Right atrium auricular region (tissue), 2 donors: ENCODE results near the gene OR10A2. TPM values are rescaled to one million over a fixed set of nuclear protein-coding genes. Genes with fewer than 3 reads are reported as not detected.
"Not testable (repeated sequence)": the region's sequence is repeated elsewhere in the genome, so short reads cannot be mapped to it uniquely, and the experiment has no call there.

Source experiments
- DNase-seq: peaks from one replicate; pipeline ENCODE4 v3.0.0-alpha.2; 2019; ENCODE audit warnings: low spot score
- H3K27ac ChIP-seq, 2 donors: fragments of 200-600 bp; sonication (generic); 1 replicate in 1 of 2; 2 replicates in 1 of 2; pipeline ENCODE4 v1.5.1; 2016 to 2019
- H3K27me3 ChIP-seq, 2 donors: fragments of 200-600 bp; sonication (generic); one replicate each; pipeline versions ENCODE4 v1.5.1 to v1.6.0; 2017 to 2019
- H3K36me3 ChIP-seq: fragments of 200-600 bp; sonication (generic); one replicate; pipeline ENCODE4 v1.5.1; 2016
- H3K4me1 ChIP-seq, 2 donors: fragments of 200-600 bp; sonication (generic); one replicate each; pipeline versions ENCODE4 v1.5.1 to v1.6.0; 2017 to 2019
- H3K4me3 ChIP-seq, 2 donors: fragments of 200-600 bp; sonication (generic); 1 replicate in 1 of 2; 2 replicates in 1 of 2; pipeline ENCODE4 v1.5.1; 2017 to 2019; ENCODE audit warnings: mild to moderate bottlenecking in 1 of 2, moderate library complexity in 1 of 2
- H3K9me3 ChIP-seq, 2 donors: fragments of 200-600 bp; sonication (generic); one replicate each; pipeline ENCODE4 v1.5.1; 2019
- total RNA-seq, 2 donors: library from RNA; depleted of rRNA; stranded (reverse); fragments of >200 nt; gene quantifications; one replicate each; pipeline ENCODE4 v1.1.0, GENCODE V29; 2016
- TF ChIP-seq, protein P1 (sequence below), 2 donors: fragments of 200-600 bp; sonication (generic); IDR thresholded peaks; one replicate each; pipeline ENCODE4 v1.5.1; 2019; ENCODE audit warnings: antibody characterized with exemption in 2 of 2

OR10A2 gene
- total RNA-seq, 2 donors from 2014 or later, result not detected

DNA sequence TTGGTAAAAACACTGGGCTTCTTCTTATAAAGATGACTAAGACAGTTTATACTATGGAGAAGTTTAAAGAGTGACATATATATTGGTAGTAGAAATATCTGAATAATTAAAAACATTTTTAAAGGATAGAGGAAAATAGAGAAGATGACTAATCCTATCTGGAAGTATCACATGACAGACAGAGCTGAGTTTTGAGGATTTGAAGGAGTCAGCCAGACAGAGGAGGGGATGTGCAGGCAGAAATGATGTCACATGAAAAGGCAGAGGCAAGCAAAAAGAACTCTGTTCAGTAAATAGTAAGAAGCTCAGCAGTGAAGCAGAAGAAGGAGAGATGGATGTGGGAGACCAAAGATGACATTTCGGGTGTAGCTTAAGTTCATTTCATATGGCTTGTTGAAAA lies 1.6 kb downstream of the OR10A2 start:
- TF ChIP-seq, protein P1, sequence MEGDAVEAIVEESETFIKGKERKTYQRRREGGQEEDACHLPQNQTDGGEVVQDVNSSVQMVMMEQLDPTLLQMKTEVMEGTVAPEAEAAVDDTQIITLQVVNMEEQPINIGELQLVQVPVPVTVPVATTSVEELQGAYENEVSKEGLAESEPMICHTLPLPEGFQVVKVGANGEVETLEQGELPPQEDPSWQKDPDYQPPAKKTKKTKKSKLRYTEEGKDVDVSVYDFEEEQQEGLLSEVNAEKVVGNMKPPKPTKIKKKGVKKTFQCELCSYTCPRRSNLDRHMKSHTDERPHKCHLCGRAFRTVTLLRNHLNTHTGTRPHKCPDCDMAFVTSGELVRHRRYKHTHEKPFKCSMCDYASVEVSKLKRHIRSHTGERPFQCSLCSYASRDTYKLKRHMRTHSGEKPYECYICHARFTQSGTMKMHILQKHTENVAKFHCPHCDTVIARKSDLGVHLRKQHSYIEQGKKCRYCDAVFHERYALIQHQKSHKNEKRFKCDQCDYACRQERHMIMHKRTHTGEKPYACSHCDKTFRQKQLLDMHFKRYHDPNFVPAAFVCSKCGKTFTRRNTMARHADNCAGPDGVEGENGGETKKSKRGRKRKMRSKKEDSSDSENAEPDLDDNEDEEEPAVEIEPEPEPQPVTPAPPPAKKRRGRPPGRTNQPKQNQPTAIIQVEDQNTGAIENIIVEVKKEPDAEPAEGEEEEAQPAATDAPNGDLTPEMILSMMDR (IDR thresholded peaks at IDR 0.05), result no peak
- Histone ChIP-seq H3K27me3 (no peaks in the 10 kb centered on the region), H3K4me1 (no peaks in the 10 kb centered on the region), H3K9me3 (no peaks in the 10 kb centered on the region), H3K4me3 (no peak overlapping the region), H3K27ac (no peak overlapping the region), H3K36me3 (no peaks in the 10 kb centered on the region)
- DNase-seq, result no peak

DNA sequence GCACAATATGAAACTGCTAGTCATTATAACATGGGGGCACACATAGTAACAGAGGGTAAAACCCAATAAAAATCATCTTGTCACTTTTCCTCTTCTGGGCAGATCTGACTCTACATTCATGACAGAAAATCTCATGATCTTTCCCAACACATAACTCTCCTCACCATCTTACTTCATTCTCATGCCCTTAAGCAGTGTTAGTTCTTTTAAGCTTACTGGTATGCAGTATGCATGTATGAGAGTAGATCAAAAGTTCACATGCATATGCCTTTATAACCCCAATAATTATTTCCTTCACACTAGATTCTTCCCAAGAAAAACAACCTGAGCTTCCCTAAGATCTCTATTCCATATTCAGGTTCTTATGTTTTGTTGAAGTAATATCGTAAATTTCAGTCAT lies 8.4 kb downstream of the OR10A2 start:
- H3K4me1 ChIP-seq, result no peaks in the 10 kb centered on the region
- H3K36me3 ChIP-seq, result no peaks in the 10 kb centered on the region
- no peak overlapping the region for H3K4me3 ChIP-seq
- TF ChIP-seq, protein P1 (IDR thresholded peaks at IDR 0.05), result no peak
- no peak for DNase-seq
- H3K27ac ChIP-seq, result no peak overlapping the region
- H3K9me3 ChIP-seq, result no peaks in the 10 kb centered on the region
- no peaks in the 10 kb centered on the region for H3K27me3 ChIP-seq

DNA sequence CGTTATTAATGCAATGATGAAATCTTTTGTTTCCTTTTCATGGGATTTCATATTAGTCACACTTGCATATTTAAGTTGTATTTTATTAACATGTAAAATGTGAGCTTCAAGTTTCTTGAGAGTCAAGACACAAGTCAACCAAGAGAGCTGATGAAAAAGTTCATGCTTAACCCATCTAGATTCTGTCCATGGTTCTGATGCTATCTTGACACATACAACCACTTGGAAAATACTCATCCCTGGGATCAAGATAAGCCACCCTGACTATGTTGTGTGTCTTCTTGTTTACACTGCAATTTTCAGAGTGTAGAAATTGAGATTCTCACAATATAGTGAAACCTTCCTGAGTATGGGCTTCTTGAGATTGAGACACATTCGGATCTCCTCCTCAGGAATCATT lies 12.9 kb downstream of the OR10A2 start:
- Histone ChIP-seq H3K27ac (no peak overlapping the region), H3K9me3 (no peaks in the 10 kb centered on the region), H3K4me3 (no peak overlapping the region), H3K27me3 (no peaks in the 10 kb centered on the region), H3K36me3 (no peaks in the 10 kb centered on the region), H3K4me1 (no peaks in the 10 kb centered on the region)
- DNase-seq, result no peak
- TF ChIP-seq, protein P1 (IDR thresholded peaks at IDR 0.05), result no peak

DNA sequence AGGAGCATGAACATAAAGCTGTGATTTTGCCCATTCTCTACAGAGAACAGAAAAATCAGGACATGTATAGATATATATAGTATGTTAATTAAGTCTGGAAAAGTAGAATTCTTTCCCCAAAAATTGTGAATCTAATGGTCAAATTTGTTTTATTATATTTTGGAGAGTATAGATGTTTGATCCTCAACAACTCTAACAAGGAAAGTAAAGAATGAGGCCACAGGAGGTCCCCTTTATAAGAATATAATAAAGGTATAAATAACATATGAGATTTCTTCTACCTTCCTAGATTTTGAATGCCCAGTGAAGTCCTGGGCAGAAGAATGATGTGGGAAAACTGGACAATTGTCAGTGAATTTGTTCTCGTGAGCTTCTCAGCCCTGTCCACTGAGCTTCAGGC lies 13.5 kb downstream of the OR10A2 start, which contains the start of gene OR10A4:
Gene OR10A4 (plus strand): TSS at position 301 of the 400 bp plus-strand sequence. CDS start 23 bp downstream, at position 324.
- DNase-seq, result no peak
- TF ChIP-seq, protein P1 (IDR thresholded peaks at IDR 0.05), result no peak
- H3K4me1 ChIP-seq, result no peaks in the 10 kb centered on the region
- H3K27ac ChIP-seq, result no peak within 1 kb of the TSS
- no peaks in the 10 kb centered on the region for H3K9me3 ChIP-seq
- H3K27me3 ChIP-seq, result no peaks in the 10 kb centered on the region
- H3K4me3 ChIP-seq, result no peak within 1 kb of the TSS
- H3K36me3 ChIP-seq, result no peaks in the 10 kb centered on the region

DNA sequence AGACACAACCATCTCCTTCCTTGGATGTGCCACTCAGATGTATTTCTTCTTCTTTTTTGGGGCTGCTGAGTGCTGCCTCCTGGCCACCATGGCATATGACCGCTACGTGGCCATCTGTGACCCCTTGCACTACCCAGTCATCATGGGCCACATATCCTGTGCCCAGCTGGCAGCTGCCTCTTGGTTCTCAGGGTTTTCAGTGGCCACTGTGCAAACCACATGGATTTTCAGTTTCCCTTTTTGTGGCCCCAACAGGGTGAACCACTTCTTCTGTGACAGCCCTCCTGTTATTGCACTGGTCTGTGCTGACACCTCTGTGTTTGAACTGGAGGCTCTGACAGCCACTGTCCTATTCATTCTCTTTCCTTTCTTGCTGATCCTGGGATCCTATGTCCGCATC lies 14.1 kb downstream of the OR10A2 start:
- Histone ChIP-seq H3K27ac (no peak overlapping the region), H3K9me3 (no peaks in the 10 kb centered on the region), H3K36me3 (no peaks in the 10 kb centered on the region), H3K27me3 (no peaks in the 10 kb centered on the region), H3K4me3 (no peak overlapping the region), H3K4me1 (no peaks in the 10 kb centered on the region)
- no peak for DNase-seq
- TF ChIP-seq, protein P1 (IDR thresholded peaks at IDR 0.05), result no peak

DNA sequence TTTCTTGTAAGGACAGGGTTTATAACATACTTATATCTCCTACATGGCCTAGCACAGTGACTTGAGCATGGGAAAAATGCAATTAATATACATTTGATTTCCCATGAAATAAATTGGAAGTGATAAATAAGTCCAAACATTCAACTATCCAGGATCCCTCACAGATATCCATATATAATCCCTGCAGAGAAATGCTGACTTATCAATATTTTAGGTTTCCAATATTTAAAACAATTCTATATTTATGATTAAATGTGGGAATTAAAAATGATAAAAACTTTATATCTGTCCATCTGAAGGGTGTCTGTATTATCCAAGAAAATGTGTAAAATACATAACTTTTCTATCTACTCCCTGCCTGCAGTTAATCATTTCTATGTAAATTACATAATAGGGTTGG lies 19.9 kb downstream of the OR10A2 start:
- no peaks in the 10 kb centered on the region for H3K36me3 ChIP-seq
- H3K4me3 ChIP-seq, result no peak overlapping the region
- TF ChIP-seq, protein P1 (IDR thresholded peaks at IDR 0.05), result no peak

DNA sequence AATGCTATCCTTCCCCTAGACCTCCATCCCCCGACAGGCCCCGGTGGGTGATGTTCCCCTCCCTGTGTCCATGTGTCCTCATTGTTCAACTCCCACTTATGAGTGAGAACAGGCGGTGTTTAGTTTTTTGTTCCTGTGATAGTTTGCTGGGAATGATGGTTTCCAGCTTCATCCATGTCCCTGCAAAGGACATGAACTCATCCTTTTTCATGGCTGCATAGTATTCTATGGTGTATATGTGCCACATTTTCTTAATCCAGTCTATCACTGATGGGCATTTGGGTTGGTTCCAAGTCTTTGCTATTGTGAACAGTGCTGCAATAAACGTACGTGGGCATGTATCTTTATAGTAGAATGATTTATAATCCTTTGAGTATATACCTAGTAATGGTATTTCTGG lies 24.9 kb downstream of the OR10A2 start:
- H3K27ac ChIP-seq, H3K36me3 ChIP-seq, H3K4me1 ChIP-seq, DNase-seq, H3K27me3 ChIP-seq, H3K4me3 ChIP-seq: not testable (repeated sequence)
- peaks cover 0 to 12% of the 10 kb centered on the region in 2 donors for H3K9me3 ChIP-seq

More for the DNA sequence above, 19.9 kb downstream of the OR10A2 start:
- Histone ChIP-seq H3K4me1 (no peaks in the 10 kb centered on the region), H3K9me3 (peaks cover 0 to 2% of the 10 kb centered on the region in 2 donors), H3K27ac (no peak overlapping the region), H3K27me3 (no peaks in the 10 kb centered on the region)
- DNase-seq, result no peak
